HEK293 (cell line): ENCODE results near the gene CXorf58.

Source experiments
- CTCF ChIP-seq: fragments of 450-650 bp; formaldehyde crosslinking; IDR thresholded peaks from 2 replicates; pipeline ENCODE4 v1.5.1; 2016; ENCODE audit warnings: missing biosample characterization, missing genetic modification characterization
- SALL2 ChIP-seq: fragments of 450-650 bp; formaldehyde crosslinking; IDR thresholded peaks from 2 replicates; pipeline ENCODE4 v1.5.0; 2017; ENCODE audit warnings: missing biosample characterization, mild to moderate bottlenecking, missing genetic modification characterization, borderline replicate concordance
- SETDB1 ChIP-seq: IDR thresholded peaks from one replicate; pipeline ENCODE4 v1.6.1; 2017; ENCODE audit warnings: mild to moderate bottlenecking, low read length, moderate library complexity, mixed read lengths; ENCODE audit not compliant: insufficient read length
- ZNF175 ChIP-seq: fragments of 450-650 bp; formaldehyde crosslinking; IDR thresholded peaks from 2 replicates; pipeline ENCODE4 v1.5.1; 2016; ENCODE audit warnings: missing biosample characterization, missing genetic modification characterization
- ZNF426 ChIP-seq: fragments of 450-650 bp; formaldehyde crosslinking; IDR thresholded peaks from 2 replicates; pipeline ENCODE4 v1.5.1; 2017; ENCODE audit warnings: missing biosample characterization, missing genetic modification characterization, mild to moderate bottlenecking, inconsistent platforms, moderate library complexity
- ZNF549 ChIP-seq: fragments of 450-650 bp; IDR thresholded peaks from 2 replicates; pipeline ENCODE4 v1.5.1; 2018; ENCODE audit warnings: missing biosample characterization, missing genetic modification characterization, mild to moderate bottlenecking, inconsistent platforms, moderate library complexity
- ZNF704 ChIP-seq: fragments of 450-650 bp; formaldehyde crosslinking; IDR thresholded peaks from 2 replicates; pipeline ENCODE4 v1.5.1; 2016; ENCODE audit warnings: missing biosample characterization, missing genetic modification characterization
- ZSCAN23 ChIP-seq: fragments of 450-650 bp; formaldehyde crosslinking; IDR thresholded peaks from 2 replicates; pipeline ENCODE4 v1.5.1; 2016; ENCODE audit warnings: missing biosample characterization, missing genetic modification characterization

GRCh38 chrX:23919706-23920320 lies 12.0 kb downstream of the CXorf58 start:
- no peak for TF ChIP-seq SETDB1
- TF ChIP-seq ZNF175 (tag by site-specific recombination): no peak
- peak; percentile 62 for TF ChIP-seq CTCF (tag by site-specific recombination)
- no peak for TF ChIP-seq ZNF549 (tag by site-specific recombination)
- TF ChIP-seq SALL2 (tag by site-specific recombination): no peak
- TF ChIP-seq ZNF426 (tag by site-specific recombination): no peak
- TF ChIP-seq ZSCAN23: no peak
- no peak for TF ChIP-seq ZNF704
